ENCODE data around the gene PLEKHB1.

DNA sequence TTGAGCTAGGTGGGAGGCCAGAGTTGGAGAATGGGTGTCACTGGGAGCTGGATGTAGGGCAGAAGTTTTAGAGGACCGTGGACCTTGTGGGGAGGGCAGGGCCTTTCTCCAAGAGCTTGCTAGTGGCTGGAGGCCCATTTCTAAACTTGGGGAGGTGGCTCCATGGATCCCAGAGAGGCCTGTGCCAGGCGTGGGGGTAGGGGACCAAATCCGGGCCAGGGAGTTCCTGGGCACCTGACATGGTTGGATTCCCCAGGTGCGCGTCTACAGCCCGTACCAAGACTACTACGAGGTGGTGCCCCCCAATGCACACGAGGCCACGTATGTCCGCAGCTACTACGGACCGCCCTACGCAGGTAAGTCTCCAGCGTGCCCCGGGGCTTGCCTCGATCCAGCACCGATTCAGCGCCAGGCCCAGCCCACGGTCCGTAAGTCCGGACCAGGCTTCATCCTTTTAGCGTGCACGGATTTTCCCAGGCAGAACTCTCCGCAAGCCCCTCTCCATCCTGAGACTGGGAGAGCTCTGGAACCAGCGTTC is 14.2 kb downstream of the PLEKHB1 start:
- TF ChIP-seq CTCF (conservative IDR thresholded peaks at IDR 0.05 in 1 of 2, IDR thresholded peaks at IDR 0.05 in 1 of 2; ENCODE audit: low read depth in 1 of 2, low read length in 2 of 2) (no peak), EZH2 (IDR thresholded peaks at IDR 0.05; ENCODE audit: low read length, missing control alignments) (no peak)

All from fibroblast of lung (primary cell).